Measurements from ENCODE around the gene SH2D5.
"Not testable (repeated sequence)": the region's sequence is repeated elsewhere in the genome, so short reads cannot be mapped to it uniquely, and the experiment has no call there.

The SH2D5 gene

GRCh38 chr1:20727746-20728316 lies 4.7 kb downstream of the SH2D5 start:
- no peak for DNase-seq

GRCh38 chr1:20726932-20727745 lies 5.4 kb downstream of the SH2D5 start:
- DNase-seq: no peak

- DNase-seq: no peak
Observed at GRCh38 chr1:20726118-20726911, 6.2 kb downstream of the SH2D5 start.

GRCh38 chr1:20725189-20726117 lies 7.0 kb downstream of the SH2D5 start:
- DNase-seq: no peak

GRCh38 chr1:20724364-20725188 lies 7.9 kb downstream of the SH2D5 start:
- no peak for DNase-seq

GRCh38 chr1:20723537-20724363 lies 8.8 kb downstream of the SH2D5 start:
- DNase-seq: no peak

- DNase-seq: no peak
Observed at GRCh38 chr1:20723159-20723536, 9.4 kb downstream of the SH2D5 start.

- no peak for DNase-seq
Observed at GRCh38 chr1:20721117-20722061, 11.1 kb downstream of the SH2D5 start.

GRCh38 chr1:20720631-20721091 lies 11.8 kb downstream of the SH2D5 start:
- DNase-seq: no peak

GRCh38 chr1:20719871-20720620 lies 12.5 kb downstream of the SH2D5 start:
- no peak for DNase-seq

GRCh38 chr1:20719261-20719660 lies 13.2 kb downstream of the SH2D5 start:
- DNase-seq: no peak

GRCh38 chr1:20718343-20718882 lies 14.1 kb downstream of the SH2D5 start:
- not testable (repeated sequence) for DNase-seq

- peak; percentile 79 for DNase-seq
Observed at GRCh38 chr1:20717452-20718342, 14.8 kb downstream of the SH2D5 start, which contains the start of gene KIF17. Gene KIF17 (minus strand): TSS chr1:20718007. CDS start chr1:20717706, 301 bp downstream.

GRCh38 chr1:20716232-20716631 lies 16.3 kb downstream of the SH2D5 start:
- DNase-seq: no peak

- no peak for DNase-seq
Observed at GRCh38 chr1:20715406-20715805, 17.1 kb downstream of the SH2D5 start.

GRCh38 chr1:20713440-20713839 lies 19.1 kb downstream of the SH2D5 start:
- DNase-seq: no peak

GRCh38 chr1:20712215-20712577 lies 20.3 kb downstream of the SH2D5 start:
- DNase-seq: no peak
